Dendritic cell treated with granulocyte-macrophage colony-stimulating factor and Interleukin-4, amounts not matched to agents 40 ng/mL and 50 ng/mL, for 4 days (primary cell): ENCODE measurements around the gene NAIF1.
"Not testable (repeated sequence)": the region's sequence is repeated elsewhere in the genome, so short reads cannot be mapped to it uniquely, and the experiment has no call there.

Source experiments
- H3K27ac Mint-ChIP-seq: one replicate; pipeline ENCODE4 v1.8.0; 2022; ENCODE audit warnings: mild to moderate bottlenecking, mixed read lengths
- H3K27me3 Mint-ChIP-seq: one replicate; pipeline ENCODE4 v1.8.0; 2022; ENCODE audit warnings: mild to moderate bottlenecking, mixed read lengths
- H3K36me3 Mint-ChIP-seq: one replicate; pipeline ENCODE4 v1.8.0; 2022; ENCODE audit warnings: low read depth, mixed read lengths
- H3K4me1 Mint-ChIP-seq: one replicate; pipeline ENCODE4 v1.8.0; 2022; ENCODE audit warnings: low read depth, mixed read lengths
- H3K4me3 Mint-ChIP-seq: one replicate; pipeline ENCODE4 v1.8.0; 2022; ENCODE audit warnings: mild to moderate bottlenecking, moderate library complexity, mixed read lengths
- H3K9me3 Mint-ChIP-seq: one replicate; pipeline ENCODE4 v1.8.0; 2022; ENCODE audit warnings: mixed read lengths
- intact Hi-C: fragments of 100-400 bp; cut with micrococcal nuclease; formaldehyde crosslinking; loops from one replicate; pipeline ENCODE4 v1.15.0; 2022

NAIF1 gene

GRCh38 chr9:128084746-128085145 is 17.6 kb upstream of the NAIF1 start:
- H3K4me1 Mint-ChIP-seq = peaks cover 54% of the 10 kb centered on the region
- peaks cover 28% of the 10 kb centered on the region for H3K36me3 Mint-ChIP-seq
- no peaks in the 10 kb centered on the region for H3K9me3 Mint-ChIP-seq
- H3K27me3 Mint-ChIP-seq = no peaks in the 10 kb centered on the region
- intact Hi-C loops = loop anchor here (5.0 kb wide), 1 partner anchor 47 kb away; no protein-coding TSS in a partner anchor
- no peak overlapping the region for H3K27ac Mint-ChIP-seq
- H3K4me3 Mint-ChIP-seq = no peak overlapping the region

DNA sequence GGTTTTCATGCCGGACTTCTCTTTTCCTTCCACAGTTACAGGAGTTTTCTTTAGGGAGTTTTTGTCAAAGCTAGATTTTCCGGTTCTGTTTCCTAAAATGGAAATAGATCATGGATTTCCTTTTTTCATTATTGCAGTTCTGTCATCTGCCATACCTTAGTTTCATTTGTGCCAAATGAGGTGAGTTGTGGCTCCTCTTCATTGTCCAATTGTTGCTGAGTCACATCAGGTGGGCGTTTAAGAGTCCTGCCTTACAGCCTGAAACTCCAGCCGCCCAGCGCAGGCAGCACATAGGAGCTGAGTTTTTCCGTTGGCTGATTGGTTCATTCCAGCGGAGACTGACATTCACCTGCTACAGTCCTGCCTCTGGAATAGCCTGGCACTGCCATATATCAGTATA is 15.0 kb upstream of the NAIF1 start:
- H3K36me3 Mint-ChIP-seq = peaks cover 32% of the 10 kb centered on the region
- no peak overlapping the region for H3K4me3 Mint-ChIP-seq
- intact Hi-C loops = loop anchor here (5.0 kb wide), 1 partner anchor 45 kb away; no protein-coding TSS in a partner anchor
- no peaks in the 10 kb centered on the region for H3K27me3 Mint-ChIP-seq
- peaks cover 53% of the 10 kb centered on the region for H3K4me1 Mint-ChIP-seq
- H3K27ac Mint-ChIP-seq = peak overlapping the region; percentile 51
- no peaks in the 10 kb centered on the region for H3K9me3 Mint-ChIP-seq

DNA sequence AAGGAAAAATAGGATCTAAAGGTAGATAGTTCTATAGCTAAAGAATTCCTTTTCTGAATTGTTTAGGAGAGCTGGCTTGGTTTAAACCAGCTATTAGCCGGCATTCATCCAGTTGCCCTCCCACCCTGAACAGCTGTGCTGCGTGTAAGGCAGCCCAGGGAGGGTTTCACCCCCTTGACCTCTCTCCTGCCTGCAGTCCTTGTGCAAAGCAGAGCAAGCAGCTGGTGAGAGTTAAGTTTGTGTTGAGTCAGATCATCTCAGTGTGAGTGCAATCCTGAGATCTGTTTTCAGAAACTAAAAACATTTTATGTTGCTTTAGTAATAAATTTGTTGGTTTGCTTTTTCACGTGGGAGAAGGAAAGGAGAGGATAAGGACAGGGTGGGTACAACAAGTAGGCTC is 13.9 kb upstream of the NAIF1 start:
- no peaks in the 10 kb centered on the region for H3K9me3 Mint-ChIP-seq
- intact Hi-C loops = loop anchor here (5.0 kb wide), 1 partner anchor 44 kb away; no protein-coding TSS in a partner anchor
- peak overlapping the region; percentile 63 for H3K27ac Mint-ChIP-seq
- H3K36me3 Mint-ChIP-seq = peaks cover 36% of the 10 kb centered on the region
- no peak overlapping the region for H3K4me3 Mint-ChIP-seq
- peaks cover 57% of the 10 kb centered on the region for H3K4me1 Mint-ChIP-seq
- no peaks in the 10 kb centered on the region for H3K27me3 Mint-ChIP-seq

DNA sequence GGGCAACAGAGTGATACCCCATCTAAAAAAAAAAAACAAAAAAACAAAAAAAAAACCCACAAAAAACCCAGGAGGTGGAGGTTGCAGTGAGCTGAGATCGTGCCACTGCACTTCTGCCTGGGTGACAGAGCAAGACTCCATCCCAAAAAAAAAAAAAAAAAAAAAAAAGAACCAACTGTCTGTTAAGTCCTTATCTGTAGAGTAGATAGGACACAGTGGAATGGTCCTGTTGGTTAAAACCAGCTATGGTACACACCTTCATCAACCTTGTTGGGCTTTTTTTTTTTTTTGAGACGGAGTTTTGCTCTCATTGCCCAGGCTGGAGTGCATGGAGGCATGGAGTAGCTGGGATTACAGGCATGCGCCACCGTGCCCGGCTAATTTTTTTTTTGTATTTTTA is 13.1 kb upstream of the NAIF1 start:
- H3K9me3 Mint-ChIP-seq = no peaks in the 10 kb centered on the region
- H3K4me3 Mint-ChIP-seq = no peak overlapping the region
- H3K27ac Mint-ChIP-seq = peak overlapping the region; percentile 63
- no peaks in the 10 kb centered on the region for H3K27me3 Mint-ChIP-seq
- intact Hi-C loops = loop anchor here (5.0 kb wide), 1 partner anchor 43 kb away; no protein-coding TSS in a partner anchor
- peaks cover 57% of the 10 kb centered on the region for H3K4me1 Mint-ChIP-seq
- peaks cover 28% of the 10 kb centered on the region for H3K36me3 Mint-ChIP-seq

DNA sequence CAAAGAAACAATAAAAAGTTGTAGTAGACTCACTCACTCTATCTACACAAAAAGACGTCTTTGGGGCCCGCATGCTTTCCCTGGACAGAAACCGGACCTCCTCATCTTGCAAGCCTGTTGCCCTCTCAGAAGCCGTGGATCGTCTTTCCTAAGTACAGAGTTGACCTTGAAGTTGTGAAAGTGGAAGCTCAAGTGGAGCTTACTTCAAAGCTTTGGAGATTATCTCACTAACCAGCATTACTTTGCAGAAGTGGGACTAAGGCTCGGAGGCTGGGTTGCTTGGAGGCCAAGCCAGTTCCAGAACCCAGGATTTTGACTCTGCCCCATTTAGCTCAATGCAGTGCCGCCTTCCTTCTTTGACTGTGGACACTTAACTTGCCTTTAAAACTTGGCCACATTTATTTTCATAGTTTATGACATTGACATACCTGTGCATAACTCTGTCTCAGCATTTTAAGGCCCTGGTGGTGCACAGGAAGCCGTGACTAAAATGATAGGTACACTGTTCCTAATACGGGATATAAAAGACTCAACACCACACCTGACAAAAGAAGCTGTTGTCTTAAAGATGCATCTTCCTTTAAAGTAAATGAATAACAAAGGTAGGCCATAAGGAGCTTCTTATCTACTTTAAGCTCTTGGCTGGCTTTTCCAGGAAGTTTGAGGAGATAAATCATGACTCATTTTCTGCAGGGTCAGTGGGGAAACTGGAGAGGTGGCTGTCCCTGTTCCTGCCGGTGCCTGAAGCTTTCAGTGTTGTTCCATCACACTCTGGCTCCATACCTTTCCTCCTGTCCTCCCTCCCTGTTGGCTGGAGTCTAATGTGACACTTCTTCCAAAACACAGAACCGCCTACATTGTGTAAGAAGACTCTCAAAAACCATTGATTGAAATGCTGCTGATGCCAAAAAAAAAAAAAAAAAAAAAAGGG is 11.6 kb upstream of the NAIF1 start:
- Mint-ChIP-seq H3K36me3 (peaks cover 17% of the 10 kb centered on the region), H3K27me3 (no peaks in the 10 kb centered on the region), H3K4me3 (peak overlapping the region; percentile 50), H3K27ac (peak overlapping the region; percentile 96), H3K9me3 (no peaks in the 10 kb centered on the region), H3K4me1 (peaks cover 59% of the 10 kb centered on the region)
- intact Hi-C loops = loop anchor here (2.0 kb wide), 1 partner anchor 14 kb away; no protein-coding TSS in a partner anchor

GRCh38 chr9:128077847-128078503 is 10.9 kb upstream of the NAIF1 start:
- peaks cover 17% of the 10 kb centered on the region for H3K36me3 Mint-ChIP-seq
- no peaks in the 10 kb centered on the region for H3K27me3 Mint-ChIP-seq
- peaks cover 66% of the 10 kb centered on the region for H3K4me1 Mint-ChIP-seq
- H3K9me3 Mint-ChIP-seq = no peaks in the 10 kb centered on the region
- peak overlapping the region; percentile 50 for H3K4me3 Mint-ChIP-seq
- intact Hi-C loops = loop anchor here (2.0 kb wide), 1 partner anchor 15 kb away; no protein-coding TSS in a partner anchor
- peak overlapping the region; percentile 96 for H3K27ac Mint-ChIP-seq

- Mint-ChIP-seq H3K27ac (no peak overlapping the region), H3K4me1 (peaks cover 77% of the 10 kb centered on the region), H3K36me3 (peaks cover 10% of the 10 kb centered on the region), H3K9me3 (no peaks in the 10 kb centered on the region), H3K4me3 (peak overlapping the region; percentile 47), H3K27me3 (no peaks in the 10 kb centered on the region)
- intact Hi-C loops = no loop called here
These were observed 6.2 kb upstream of the NAIF1 start for GRCh38 chr9:128073253-128073886.

GRCh38 chr9:128072144-128073021 is 5.3 kb upstream of the NAIF1 start:
- Mint-ChIP-seq H3K27me3 (no peaks in the 10 kb centered on the region), H3K4me3 (peak overlapping the region; percentile 47), H3K36me3 (peaks cover 9% of the 10 kb centered on the region), H3K27ac (no peak overlapping the region), H3K4me1 (peaks cover 67% of the 10 kb centered on the region), H3K9me3 (no peaks in the 10 kb centered on the region)
- intact Hi-C loops = no loop called here

DNA sequence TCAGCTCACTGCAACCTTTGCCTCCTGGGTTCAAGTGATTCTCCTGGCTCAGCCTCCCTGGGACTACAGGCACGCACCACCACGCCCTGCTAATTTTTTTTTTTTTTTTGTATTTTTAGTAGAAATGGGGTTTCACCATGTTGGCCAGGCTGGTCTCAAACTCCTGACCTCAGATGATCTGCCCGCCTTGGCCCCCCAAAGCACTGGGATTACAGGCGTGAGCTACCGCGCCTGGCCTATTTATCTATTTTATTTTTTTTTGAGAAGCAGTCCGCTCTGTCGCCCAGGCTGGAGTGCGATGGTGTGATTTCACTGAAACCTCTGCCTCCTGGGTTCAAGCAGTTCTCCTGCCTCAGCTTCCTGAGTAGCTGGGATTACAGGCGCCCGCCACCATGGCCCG is 4.4 kb upstream of the NAIF1 start:
- H3K36me3 Mint-ChIP-seq, intact Hi-C loops, H3K27me3 Mint-ChIP-seq, H3K9me3 Mint-ChIP-seq, H3K27ac Mint-ChIP-seq: not testable (repeated sequence)
- Mint-ChIP-seq H3K4me3 (peak overlapping the region; percentile 17), H3K4me1 (peaks cover 61% of the 10 kb centered on the region)

DNA sequence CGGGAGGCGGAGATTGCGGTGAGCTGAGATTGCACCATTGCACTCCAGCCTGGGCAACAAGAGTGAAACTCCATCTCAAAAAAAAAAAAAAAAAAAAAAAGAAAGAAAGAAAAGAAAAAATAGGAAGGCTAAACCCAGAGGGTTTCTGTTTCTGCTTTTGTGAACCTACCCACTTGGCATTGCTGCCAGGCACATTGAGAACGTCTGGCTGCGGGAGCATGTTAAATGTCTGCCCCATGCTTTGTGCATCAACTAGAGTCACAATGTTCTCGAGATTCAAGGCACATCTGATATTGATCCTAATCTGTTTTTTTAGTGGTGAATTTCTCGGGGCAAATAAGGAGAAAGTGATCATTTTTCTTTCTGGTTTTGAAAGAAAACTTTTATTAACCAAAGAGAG is 3.8 kb upstream of the NAIF1 start:
- Mint-ChIP-seq H3K36me3 (no peaks in the 10 kb centered on the region), H3K27me3 (no peaks in the 10 kb centered on the region), H3K4me1 (peaks cover 61% of the 10 kb centered on the region), H3K27ac (no peak overlapping the region), H3K4me3 (peak overlapping the region; percentile 62), H3K9me3 (no peaks in the 10 kb centered on the region)
- intact Hi-C loops = no loop called here

- Mint-ChIP-seq H3K27me3 (no peaks in the 10 kb centered on the region), H3K9me3 (no peaks in the 10 kb centered on the region), H3K4me1 (peaks cover 50% of the 10 kb centered on the region)
These were observed 1.5 kb upstream of the NAIF1 start for GRCh38 chr9:128068386-128069205.

GRCh38 chr9:128067645-128068385 is 695 bp upstream of the NAIF1 start, which contains the start of gene SLC25A25:
SLC25A25 (plus strand) TSS chr9:128068232; CDS start chr9:128068320, 88 bp downstream.
- Mint-ChIP-seq H3K27me3 (no peaks in the 10 kb centered on the region), H3K9me3 (no peaks in the 10 kb centered on the region), H3K4me3 (no peak within 1 kb of the TSS), H3K27ac (no peak within 1 kb of the TSS), H3K36me3 (peaks cover 11% of the 10 kb centered on the region), H3K4me1 (peaks cover 50% of the 10 kb centered on the region)
- intact Hi-C loops = no loop called here

More at GRCh38 chr9:128068386-128069205, 1.5 kb upstream of the NAIF1 start:
- intact Hi-C loops = no loop called here
- Mint-ChIP-seq H3K36me3 (peaks cover 4% of the 10 kb centered on the region), H3K4me3 (no peak overlapping the region), H3K27ac (no peak overlapping the region)
